HG03442 (cell line): ENCODE data around the gene ZNF33B.
A peak's percentile ranks its signal among the peaks of the same experiment; 100 is the strongest.
"Not testable (repeated sequence)": the region's sequence is repeated elsewhere in the genome, so short reads cannot be mapped to it uniquely, and the experiment has no call there.

Experiments used
- ATAC-seq: cut with Tn5 transposase; IDR thresholded peaks from one replicate; pipeline ENCODE4 v1.9.1; 2021; ENCODE audit warnings: mild to moderate bottlenecking, moderate library complexity; ENCODE audit not compliant: unreplicated experiment

Gene ZNF33B

DNA sequence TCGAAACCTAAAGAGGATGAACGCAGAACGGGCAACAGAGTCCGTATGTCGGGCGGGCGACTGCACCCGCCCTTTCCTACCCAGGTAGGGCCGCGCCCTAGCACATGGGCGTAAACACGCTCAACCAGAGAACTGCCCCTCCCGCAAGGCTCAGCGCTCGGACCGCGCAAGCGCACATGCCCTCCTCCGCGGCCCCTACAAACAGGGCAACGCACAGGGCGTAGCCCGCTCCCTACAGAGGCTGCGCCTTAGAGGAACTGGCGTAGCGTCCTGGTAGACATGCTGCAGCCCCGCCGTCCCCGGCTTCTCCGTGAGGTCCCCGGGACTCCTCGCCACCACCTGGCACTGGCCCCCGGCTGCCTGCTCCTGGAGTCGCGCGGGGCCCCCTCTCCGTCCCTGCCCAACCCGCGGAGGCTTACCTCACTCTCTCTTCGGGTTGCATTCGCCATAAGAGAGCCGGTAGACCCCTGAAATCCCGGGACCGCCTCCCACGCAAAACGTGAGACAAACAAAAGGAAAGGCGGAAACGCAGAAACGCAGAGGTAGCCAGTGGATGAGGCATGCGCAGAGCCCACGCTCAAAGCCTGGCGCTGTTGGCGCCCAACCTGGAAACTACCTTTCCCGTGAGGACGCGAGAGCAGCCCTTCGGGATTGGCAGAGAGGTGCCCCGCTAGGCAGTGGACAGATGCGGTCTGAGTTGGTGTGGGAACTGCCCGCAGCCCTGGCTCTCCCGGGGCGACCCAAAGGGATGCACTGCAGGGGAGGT is at the start of gene ZNF33B:
Gene ZNF33B, minus strand, starts transcription at position 516 of the 766 bp plus-strand sequence. CDS start 1,642 bp downstream, outside the sequence.
- peak; percentile 92 for ATAC-seq

DNA sequence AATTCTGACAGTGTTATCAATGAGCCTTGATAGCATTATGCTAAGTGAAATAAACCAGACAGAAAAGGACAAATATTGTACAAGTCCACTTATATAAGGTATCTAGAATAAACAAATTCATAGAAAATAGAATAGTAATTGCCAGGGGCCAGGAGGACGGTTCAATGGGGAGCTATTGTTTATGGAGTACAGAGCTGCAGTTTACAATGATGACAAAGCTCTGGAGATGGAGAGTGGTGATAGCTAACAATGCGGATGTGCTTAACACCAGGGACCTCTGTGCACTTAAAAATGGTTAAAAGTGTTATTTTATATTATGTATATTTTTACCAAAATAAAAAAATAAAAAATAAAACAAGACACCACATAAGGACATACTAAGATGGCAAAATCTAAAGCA is 46.1 kb upstream of the ZNF33B start:
- no peak for ATAC-seq

DNA sequence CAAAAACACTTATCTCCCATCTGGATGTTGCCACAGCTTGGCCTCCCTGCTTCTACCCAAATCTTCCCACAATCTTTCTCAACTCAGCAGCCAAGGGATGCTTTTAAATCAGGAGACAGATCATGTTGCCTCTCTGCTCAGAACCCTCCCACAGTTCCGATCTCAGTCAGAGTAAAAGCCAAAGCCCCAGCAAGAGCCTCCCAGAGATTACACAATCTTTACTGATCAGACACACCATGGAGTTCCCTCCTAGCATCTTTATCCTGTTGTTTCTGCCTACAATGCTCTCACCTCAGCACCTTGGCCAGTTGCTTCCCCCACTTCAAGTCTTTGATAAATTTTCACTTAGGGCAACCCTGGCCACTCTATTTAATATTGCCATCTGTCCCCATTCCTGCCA is 41.9 kb upstream of the ZNF33B start:
- no peak for ATAC-seq

DNA sequence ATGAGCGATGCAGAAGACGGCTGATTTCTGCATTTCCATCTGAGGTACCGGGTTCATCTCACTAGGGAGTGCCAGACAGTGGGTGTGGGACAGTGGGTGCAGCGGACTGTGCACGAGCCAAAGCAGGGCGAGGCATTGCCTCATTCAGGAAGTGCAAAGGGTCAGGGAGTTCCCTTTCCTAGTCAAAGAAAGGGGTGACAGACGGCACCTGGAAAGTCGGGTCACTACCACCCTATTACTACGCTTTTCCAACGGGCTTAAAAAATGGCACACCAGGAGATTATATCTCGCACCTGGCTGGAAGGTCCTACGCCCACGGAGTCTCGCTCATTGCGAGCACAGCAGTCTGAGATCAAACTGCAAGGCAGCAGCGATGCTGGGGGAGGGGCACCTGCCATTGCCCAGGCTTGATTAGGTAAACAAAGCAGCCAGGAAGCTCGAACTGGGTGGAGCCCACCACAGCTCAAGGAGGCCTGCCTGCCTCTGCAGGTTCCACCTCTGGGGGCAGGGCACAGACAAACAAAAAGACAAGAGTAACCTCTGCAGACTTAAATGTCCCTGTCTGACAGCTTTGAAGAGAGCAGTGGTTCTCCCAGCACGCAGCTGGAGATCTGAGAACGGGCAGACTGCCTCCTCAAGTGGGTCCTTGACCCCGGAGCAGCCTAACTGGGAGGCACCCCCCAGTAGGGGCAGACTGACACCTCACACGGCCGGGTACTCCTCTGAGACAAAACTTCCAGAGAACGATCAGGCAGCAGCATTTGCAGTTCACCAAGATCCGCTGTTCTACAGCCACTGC is 27.0 kb upstream of the ZNF33B start:
- ATAC-seq, result not testable (repeated sequence)

DNA sequence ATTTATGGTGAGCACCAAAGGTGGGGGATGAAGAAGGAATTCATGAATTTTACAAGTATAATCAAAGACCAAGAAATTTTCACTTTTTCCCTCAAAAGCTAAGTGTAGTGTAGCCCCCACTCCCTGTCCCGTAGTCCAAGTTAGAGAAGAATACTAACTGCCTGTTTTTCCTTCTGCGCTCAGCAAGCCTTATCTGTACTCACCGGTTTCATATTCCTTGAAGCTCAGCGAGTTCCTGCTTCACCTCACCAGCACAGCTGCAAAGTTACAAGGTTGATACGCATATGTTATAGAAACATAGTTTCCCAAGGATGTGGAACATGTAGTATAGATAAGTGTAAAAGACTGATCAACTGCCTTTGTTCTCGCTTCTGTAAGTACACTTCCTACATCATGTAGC is 16.0 kb upstream of the ZNF33B start:
- ATAC-seq, result no peak

DNA sequence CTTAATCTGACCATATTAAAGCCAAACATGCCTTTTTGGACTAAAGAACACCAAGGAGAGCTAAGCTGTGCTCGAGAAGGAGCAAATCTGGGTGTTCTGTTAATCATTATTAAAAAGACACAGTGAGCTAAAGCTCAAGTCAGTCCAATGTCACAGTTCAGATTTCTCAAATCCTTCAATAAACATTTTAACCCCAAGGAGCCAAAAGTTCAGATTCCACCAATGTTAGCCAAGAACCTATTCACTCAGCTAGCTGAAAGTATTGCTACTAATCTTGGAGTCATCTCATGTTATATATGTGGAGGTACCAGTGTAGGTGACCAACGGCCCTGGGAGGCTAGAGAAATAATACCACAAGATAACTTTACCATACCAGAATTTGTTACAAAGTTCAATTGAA is 14.5 kb upstream of the ZNF33B start:
- ATAC-seq, result no peak

DNA sequence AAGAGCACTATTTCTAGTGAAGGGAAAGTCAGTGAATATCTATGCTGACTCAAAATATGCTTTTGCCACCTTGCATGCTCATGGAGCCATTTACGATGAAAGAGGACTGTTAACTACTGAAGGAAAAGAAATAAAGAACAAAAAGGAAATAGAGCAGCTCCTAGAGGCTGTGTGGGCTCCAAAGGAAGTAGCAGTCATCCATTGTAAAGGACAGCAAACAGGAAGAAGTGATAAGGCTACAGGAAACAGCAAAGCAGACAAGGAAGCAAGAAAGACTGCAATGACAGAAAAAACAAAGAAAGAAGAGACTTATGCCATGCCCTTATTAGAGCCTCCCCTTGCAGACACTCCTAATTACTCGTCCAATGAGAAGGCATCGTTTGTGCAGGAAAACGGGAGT is 12.0 kb upstream of the ZNF33B start:
- no peak for ATAC-seq

DNA sequence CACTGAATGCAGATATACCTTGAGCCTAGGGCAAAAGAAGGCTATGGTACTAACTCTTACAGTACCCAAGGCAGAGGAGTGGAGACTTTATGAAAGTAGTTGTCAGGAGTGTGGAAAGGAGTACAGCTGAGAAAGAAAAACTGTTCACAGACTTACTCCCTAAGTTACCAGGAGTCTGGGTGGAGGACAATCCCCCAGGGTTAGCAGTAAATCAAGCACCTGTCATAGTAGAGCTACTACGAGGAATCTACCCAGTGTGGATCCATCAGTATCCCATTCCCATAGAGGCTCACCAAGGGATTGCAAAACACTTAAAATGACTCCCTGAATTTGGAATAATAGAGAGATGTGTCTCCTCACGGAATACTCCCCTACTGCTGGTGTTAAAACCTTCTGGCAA is 10.1 kb upstream of the ZNF33B start:
- ATAC-seq, result no peak

DNA sequence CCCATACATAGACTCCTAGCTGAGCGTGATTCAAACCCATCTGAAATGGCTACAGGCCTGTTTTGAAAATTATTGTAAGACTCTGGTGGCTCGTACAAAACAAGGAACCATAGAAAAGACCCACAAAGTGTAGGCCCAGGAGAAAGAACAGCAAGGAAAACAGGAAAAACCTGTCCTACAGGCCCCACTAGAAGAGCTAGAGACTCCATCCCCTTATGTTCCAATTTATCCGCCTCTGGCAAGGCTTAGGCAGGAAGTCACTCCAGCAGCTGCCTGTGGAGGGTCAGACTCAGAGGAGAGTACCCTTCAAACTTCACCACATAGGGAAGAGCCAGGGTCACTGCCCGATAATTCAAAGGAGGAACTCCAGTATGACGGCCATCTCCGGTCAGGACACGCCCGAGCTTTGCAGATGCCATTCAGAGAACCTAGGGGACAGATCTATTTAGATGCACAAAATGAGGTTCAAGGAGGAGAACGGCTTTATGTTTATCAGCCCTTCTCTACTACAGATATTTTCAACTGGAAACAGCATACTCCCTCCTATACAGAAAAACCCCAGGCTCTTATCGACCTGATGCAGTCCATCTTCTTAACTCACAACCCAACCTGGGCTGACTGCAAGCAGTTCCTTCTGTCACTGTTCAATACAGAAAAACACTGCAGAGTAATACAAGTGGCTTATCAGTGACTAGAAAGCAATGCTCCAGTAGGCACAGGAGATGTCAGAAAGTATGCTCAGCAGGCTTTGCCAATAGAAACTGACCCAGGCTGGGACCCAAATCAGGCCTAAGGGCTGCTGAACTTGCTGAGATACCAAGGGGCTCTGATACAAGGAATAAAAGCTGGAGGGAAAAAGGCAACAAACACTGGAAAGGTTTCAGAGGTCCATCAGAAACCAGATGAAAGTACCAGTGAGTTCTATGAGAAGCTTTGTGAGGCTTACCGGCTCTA is 8.6 kb upstream of the ZNF33B start:
- ATAC-seq, result no peak

DNA sequence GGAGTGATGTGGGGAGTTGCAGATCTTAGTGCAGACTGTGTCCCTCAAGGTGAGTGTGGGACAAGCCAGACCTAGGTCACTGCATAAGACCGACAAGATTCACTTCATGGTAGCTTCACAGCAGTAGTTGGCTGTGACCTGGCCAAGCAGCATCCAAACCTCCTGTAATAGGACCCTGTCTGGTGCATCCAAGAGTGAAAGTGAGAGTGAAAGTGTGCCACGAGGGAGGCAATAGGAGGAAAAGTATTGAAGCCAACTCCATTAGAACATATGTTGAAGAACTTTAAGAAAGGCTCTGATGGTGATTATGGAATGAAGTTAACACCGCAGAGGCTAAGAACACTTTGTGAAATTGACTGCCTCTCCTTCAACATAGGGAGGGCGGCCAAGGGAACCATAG is 7.8 kb upstream of the ZNF33B start:
- ATAC-seq, result no peak

DNA sequence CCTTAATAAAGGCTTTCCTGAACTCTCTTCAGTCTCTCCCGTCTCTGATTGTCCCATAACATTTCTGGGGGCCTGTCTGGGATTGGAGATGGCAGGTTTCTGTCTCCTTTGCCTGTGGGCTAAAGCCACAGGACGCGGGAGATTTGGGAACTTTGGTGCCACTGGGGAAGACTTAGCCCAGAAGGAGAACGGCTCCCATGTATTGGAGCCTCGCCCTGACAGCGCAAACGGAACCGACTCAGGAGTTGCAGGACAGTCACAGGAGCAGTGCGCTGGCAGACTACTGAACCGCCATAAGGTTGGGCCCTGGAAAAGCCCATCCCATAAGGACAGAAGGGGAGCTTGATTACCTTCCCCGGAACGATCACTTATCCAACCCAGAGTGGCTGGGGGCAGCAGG is 7.1 kb upstream of the ZNF33B start:
- ATAC-seq, result no peak

DNA sequence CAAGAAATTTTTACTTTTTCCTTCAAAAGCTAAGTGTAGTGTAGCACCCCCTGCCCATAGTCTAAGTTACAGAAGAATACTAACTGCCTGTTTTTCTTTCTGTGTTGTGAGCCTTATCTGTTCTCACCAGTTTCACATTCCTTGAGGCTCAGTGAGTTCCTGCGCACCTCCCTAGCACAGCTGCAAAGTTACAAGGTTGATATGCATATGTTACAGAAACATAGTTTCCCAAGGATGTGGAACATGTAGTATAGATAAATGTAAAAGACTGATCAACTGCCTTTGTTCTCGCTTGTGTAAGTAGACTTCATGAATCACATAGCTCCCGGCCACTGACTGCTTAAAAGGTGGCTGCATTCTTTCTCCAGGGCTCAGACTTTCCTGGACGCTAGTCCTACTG is 6.7 kb upstream of the ZNF33B start:
- no peak for ATAC-seq

DNA sequence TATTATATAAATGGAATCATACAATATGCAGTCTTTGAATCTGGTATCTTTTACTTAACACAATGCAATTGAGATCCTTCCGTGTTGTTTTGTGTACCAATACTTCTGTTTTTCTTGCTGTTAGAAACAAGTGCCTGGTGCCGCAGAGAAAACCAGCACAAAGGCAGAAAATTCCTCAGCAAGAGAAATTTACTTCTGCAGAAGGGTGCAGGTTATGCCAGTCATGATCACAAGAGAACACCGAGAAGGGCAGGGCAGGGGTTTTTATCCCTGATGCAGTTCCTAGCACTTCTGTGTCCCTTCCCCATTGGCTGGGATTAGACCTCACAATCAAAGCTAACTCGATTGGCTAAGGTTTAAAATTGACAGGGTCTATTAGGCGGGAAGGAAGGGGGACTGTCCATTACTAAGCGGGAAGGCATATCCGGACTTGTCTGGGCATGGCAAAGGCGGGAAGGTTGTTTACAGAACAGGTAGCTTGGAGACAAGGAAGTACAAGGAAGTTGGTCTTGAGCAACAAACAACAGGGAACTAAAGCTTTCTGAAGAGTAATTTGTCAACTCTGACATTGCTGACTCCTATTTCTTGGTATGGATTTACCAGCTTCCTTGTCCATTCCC is 2.4 kb upstream of the ZNF33B start:
- no peak for ATAC-seq

DNA sequence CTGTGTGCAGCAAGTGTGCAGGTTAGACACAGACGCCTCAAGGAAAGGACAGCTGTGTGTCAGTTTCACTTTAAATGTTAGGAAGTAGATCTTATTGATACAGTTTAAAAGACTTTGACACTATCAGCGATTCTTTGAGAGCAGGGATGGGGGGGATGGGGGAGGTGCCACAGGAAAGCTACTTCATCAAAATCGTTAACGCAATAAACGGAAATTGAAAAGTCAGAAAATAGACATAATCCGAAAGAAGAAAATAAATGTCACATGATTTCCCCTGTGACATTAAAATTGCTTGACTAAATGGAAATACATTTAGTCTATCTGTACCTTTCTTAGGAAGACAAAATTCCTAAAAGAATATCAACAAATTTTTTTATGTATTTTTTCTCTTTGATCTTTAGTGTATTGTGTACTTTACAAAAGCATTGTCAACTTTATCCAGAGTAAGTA is 476 bp upstream of the ZNF33B start:
- ATAC-seq, result no peak

DNA sequence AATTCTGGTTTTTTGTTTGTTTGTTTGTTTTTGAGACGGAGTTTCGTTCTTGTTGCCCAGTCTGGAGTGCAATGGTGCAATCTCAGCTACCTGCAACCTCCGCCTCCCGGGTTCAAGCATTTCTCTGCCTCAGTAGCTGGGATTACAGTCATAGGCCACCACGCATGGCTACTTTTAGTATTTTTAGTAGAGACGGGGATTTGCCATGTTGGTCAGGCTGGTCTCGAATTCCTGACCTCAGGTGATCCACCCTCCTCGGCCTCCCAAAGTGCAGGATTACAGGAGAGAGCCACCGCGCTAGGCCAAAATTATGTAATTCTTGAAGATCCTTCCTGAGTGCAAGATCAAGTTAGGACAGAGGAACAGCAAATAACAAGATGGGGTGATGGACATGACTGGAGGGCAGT is 719 bp downstream of the ZNF33B start:
- ATAC-seq, result no peak

DNA sequence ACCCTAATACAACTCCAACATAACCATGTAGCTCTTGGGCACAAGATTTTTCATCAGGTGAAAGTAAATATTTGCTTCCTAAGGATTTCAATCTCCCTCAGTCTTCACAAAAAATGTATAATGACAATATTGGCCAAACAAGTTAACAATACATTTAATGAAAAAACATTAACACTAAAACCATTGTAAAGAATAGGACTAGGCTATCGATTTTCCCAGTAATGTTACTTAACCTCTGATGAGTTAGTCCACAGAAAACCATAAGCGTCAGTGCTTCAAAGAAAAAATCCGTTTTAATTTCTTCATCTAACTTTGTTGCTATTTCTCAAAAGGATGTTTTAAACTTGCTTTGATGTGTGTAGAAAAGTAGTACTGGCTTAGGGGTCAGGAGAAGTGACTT is 1.2 kb downstream of the ZNF33B start:
- ATAC-seq, result no peak

DNA sequence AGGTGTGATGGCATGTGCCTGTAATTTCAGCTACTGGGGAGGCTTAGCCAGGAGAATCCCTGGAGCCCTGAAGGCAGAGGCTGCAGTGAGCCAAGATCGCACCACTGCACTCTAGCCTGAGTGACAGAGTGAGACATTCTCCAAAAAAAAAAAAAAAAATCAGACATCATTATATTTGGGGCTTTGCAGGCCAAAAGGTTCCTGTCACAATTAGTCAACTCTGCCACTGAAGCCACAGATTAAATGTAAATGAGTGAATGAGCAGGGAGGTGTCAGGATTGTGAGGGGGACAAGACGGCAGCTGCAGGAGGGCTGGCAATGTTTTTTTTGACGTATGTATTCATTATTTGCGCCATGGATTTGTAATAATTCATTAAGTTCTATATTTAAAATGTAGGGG is 3.3 kb downstream of the ZNF33B start:
- no peak for ATAC-seq

DNA sequence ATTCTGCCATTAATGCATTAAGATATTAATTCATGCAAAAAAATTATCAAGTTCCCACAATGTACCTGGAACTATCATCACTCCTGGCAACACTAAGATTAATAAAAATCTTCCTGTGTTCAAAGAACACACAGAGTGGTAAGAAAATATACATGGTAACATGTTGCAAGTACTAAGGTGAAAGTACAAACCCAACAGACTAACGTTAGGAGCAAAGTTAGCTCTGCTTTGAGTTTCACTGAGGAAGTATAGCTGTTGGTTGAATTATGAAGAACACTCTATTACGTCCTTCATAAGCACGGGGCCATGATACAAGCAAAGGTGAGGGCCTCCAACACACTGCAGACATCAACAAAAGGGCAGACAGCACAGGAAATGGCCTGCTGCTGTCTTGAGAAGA is 5.8 kb downstream of the ZNF33B start:
- no peak for ATAC-seq

DNA sequence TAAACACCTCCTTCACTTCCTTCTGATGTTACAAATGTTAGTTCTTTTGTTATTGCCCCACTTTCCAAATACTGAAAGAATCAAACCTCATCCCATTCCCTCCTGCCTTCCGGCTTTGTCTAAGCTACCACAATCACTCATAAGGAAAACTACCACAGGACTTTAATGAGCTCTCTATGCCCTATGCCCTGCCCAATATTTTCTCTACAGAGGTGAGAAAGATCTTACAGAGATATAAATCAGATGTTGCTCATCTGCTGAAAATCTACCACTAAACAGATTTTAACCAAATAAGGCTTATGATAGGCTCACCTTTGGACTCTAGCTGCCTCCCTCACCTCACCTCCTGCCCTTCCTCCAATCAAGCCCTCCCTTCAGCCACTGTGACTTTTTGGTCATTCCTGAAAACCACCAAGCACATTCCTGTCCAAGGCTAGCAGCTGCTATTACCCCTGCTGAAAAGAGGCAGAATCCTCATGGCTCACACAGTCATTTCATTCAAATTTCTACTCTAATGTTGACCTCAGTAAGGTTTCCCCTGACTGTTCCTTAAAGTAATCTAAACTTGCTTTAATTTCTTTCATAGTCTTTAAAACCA is 7.7 kb downstream of the ZNF33B start:
- no peak for ATAC-seq

DNA sequence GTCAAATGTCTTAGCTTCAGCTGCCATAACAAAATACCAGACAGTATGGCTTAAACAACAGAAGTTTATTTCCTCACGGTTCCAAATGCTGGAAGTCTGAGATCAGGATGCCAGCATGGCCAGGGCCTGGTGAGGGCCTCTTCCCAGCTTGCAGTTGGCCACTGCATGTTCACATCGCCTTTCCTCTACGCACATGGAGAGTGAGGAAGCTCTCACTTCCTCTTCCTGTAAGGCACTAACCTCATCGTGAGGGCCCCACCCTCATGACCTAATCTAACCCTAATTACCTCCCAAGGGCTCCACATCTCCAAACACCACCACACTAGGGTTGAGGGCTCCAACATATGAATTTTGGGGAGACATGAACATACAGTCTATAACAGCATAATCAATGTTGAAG is 14.4 kb downstream of the ZNF33B start:
- no peak for ATAC-seq
